Measurements from ENCODE around the gene SBNO1.
"Not testable (repeated sequence)": the region's sequence is repeated elsewhere in the genome, so short reads cannot be mapped to it uniquely, and the experiment has no call there.

SBNO1 gene

GRCh38 chr12:123388177-123388950 is 23.7 kb upstream of the SBNO1 start:
- peak; percentile 46 for DNase-seq

- DNase-seq = no peak
Measured at GRCh38 chr12:123387508-123388176, 23.0 kb upstream of the SBNO1 start.

- not testable (repeated sequence) for DNase-seq
Measured at GRCh38 chr12:123385536-123385935, 20.9 kb upstream of the SBNO1 start.

- DNase-seq = no peak
Measured at GRCh38 chr12:123384994-123385376, 20.3 kb upstream of the SBNO1 start.

- no peak for DNase-seq
Measured at GRCh38 chr12:123384318-123384993, 19.8 kb upstream of the SBNO1 start.

GRCh38 chr12:123382684-123383083 is 18.0 kb upstream of the SBNO1 start:
- no peak for DNase-seq

- DNase-seq = no peak
Measured at GRCh38 chr12:123379391-123379790, 14.7 kb upstream of the SBNO1 start.

GRCh38 chr12:123372415-123372814 is 7.8 kb upstream of the SBNO1 start:
- DNase-seq = not testable (repeated sequence)

GRCh38 chr12:123371667-123372368 is 7.2 kb upstream of the SBNO1 start:
- DNase-seq = not testable (repeated sequence)

- DNase-seq = no peak
Measured at GRCh38 chr12:123369229-123369628, 4.6 kb upstream of the SBNO1 start.

- DNase-seq = not testable (repeated sequence)
Measured at GRCh38 chr12:123368431-123368830, 3.8 kb upstream of the SBNO1 start.

- no peak for DNase-seq
Measured at GRCh38 chr12:123367511-123367910, 2.9 kb upstream of the SBNO1 start.

- peak; percentile 98 for DNase-seq
Measured at GRCh38 chr12:123365025-123365917, 624 bp upstream of the SBNO1 start.

- DNase-seq = no peak
Measured at GRCh38 chr12:123363740-123364531, 711 bp downstream of the SBNO1 start.

GRCh38 chr12:123363390-123363739 is 1.3 kb downstream of the SBNO1 start:
- DNase-seq = no peak

GRCh38 chr12:123358035-123358434 is 6.6 kb downstream of the SBNO1 start:
- DNase-seq = no peak

GRCh38 chr12:123356159-123356670 is 8.4 kb downstream of the SBNO1 start:
- DNase-seq = no peak

- DNase-seq = no peak
Measured at GRCh38 chr12:123354600-123354999, 10.0 kb downstream of the SBNO1 start.

- no peak for DNase-seq
Measured at GRCh38 chr12:123351349-123351748, 13.3 kb downstream of the SBNO1 start.

- no peak for DNase-seq
Measured at GRCh38 chr12:123346946-123347345, 17.7 kb downstream of the SBNO1 start.

- DNase-seq = no peak
Measured at GRCh38 chr12:123344086-123344485, 20.6 kb downstream of the SBNO1 start.
